Liver (tissue), 3 donors: ENCODE data around the gene PRKAR1B.

Source experiments
- EGR1 ChIP-seq, 2 donors: IDR thresholded peaks; 2 replicates each; pipeline ENCODE4 v1.6.1; 2016 to 2018; ENCODE audit warnings: antibody characterized with exemption in 2 of 2, low read depth in 2 of 2
- FOXA1 ChIP-seq: IDR thresholded peaks from 2 replicates; pipeline ENCODE4 v1.6.1; 2016; ENCODE audit warnings: antibody characterized with exemption
- GABPA ChIP-seq, 2 donors: IDR thresholded peaks in 1 of 2; conservative IDR thresholded peaks in 1 of 2; 2 replicates each; pipeline ENCODE4 v1.6.1; 2016; ENCODE audit warnings: antibody characterized with exemption in 2 of 2, mild to moderate bottlenecking in 1 of 2, moderate library complexity in 1 of 2
- HNF4A ChIP-seq, 2 donors: conservative IDR thresholded peaks; 2 replicates each; pipeline ENCODE4 v1.6.1; 2016; ENCODE audit warnings: antibody characterized with exemption in 2 of 2, mild to moderate bottlenecking in 2 of 2
- HNF4G ChIP-seq: IDR thresholded peaks from 2 replicates; pipeline ENCODE4 v1.6.1; 2016; ENCODE audit warnings: antibody characterized with exemption
- JUND ChIP-seq, 2 donors: IDR thresholded peaks; 2 replicates each; pipeline ENCODE4 v1.6.1; 2016; ENCODE audit warnings: antibody characterized with exemption in 2 of 2
- RAD21 ChIP-seq, 2 donors: IDR thresholded peaks; 2 replicates each; pipeline ENCODE4 v1.6.1; 2016; ENCODE audit warnings: antibody characterized with exemption in 2 of 2, mild to moderate bottlenecking in 2 of 2
- REST ChIP-seq: IDR thresholded peaks from 2 replicates; pipeline ENCODE4 v1.6.1; 2016; ENCODE audit warnings: antibody characterized with exemption, mild to moderate bottlenecking
- RXRA ChIP-seq, 2 donors: IDR thresholded peaks; 2 replicates each; pipeline ENCODE4 v1.6.1; 2017 to 2018; ENCODE audit warnings: antibody characterized with exemption in 2 of 2, mild to moderate bottlenecking in 1 of 2
- TAF1 ChIP-seq: conservative IDR thresholded peaks from 2 replicates; pipeline ENCODE4 v1.6.1; 2016; ENCODE audit warnings: antibody characterized with exemption, mild to moderate bottlenecking
- YY1 ChIP-seq: IDR thresholded peaks from 2 replicates; pipeline ENCODE4 v1.6.1; 2016; ENCODE audit warnings: antibody characterized with exemption, mild to moderate bottlenecking
- ZBTB33 ChIP-seq: IDR thresholded peaks from 2 replicates; pipeline ENCODE4 v1.6.1; 2016; ENCODE audit warnings: antibody characterized with exemption
- TF ChIP-seq, protein P1 (sequence below): fragments of 150-350 bp; IDR thresholded peaks from 2 replicates; pipeline ENCODE4 v1.5.1; 2017; ENCODE audit warnings: improper control_type of control experiment, low read depth, low read length; ENCODE audit not compliant: missing input control
- TF ChIP-seq, protein P2 (sequence below): IDR thresholded peaks from 2 replicates; pipeline ENCODE4 v1.6.1; 2016; ENCODE audit warnings: antibody characterized with exemption
- donor health status: healthy.
- donor health status: healthy.

GRCh38 chr7:560966-561630 is 166.0 kb downstream of the PRKAR1B start:
- TF ChIP-seq REST = no peak
- TF ChIP-seq, protein P1, sequence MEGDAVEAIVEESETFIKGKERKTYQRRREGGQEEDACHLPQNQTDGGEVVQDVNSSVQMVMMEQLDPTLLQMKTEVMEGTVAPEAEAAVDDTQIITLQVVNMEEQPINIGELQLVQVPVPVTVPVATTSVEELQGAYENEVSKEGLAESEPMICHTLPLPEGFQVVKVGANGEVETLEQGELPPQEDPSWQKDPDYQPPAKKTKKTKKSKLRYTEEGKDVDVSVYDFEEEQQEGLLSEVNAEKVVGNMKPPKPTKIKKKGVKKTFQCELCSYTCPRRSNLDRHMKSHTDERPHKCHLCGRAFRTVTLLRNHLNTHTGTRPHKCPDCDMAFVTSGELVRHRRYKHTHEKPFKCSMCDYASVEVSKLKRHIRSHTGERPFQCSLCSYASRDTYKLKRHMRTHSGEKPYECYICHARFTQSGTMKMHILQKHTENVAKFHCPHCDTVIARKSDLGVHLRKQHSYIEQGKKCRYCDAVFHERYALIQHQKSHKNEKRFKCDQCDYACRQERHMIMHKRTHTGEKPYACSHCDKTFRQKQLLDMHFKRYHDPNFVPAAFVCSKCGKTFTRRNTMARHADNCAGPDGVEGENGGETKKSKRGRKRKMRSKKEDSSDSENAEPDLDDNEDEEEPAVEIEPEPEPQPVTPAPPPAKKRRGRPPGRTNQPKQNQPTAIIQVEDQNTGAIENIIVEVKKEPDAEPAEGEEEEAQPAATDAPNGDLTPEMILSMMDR = no peak
- no peak for TF ChIP-seq JUND (IDR thresholded peaks at IDR 0.05)
- TF ChIP-seq RAD21 (IDR thresholded peaks at IDR 0.05) = no peak
- TF ChIP-seq, protein P2, sequence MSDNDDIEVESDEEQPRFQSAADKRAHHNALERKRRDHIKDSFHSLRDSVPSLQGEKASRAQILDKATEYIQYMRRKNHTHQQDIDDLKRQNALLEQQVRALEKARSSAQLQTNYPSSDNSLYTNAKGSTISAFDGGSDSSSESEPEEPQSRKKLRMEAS = no peak
- no peak for TF ChIP-seq ZBTB33
- no peak for TF ChIP-seq EGR1 (IDR thresholded peaks at IDR 0.05; ENCODE audit: low read depth in 2 of 2)
- no peak for TF ChIP-seq GABPA (IDR thresholded peaks at IDR 0.05 in 1 of 2, conservative IDR thresholded peaks at IDR 0.05 in 1 of 2)
- no peak for TF ChIP-seq HNF4G
- no peak for TF ChIP-seq FOXA1
- TF ChIP-seq YY1 = no peak
- TF ChIP-seq HNF4A (conservative IDR thresholded peaks at IDR 0.05) = no peak
- TF ChIP-seq TAF1 = no peak
- TF ChIP-seq RXRA (IDR thresholded peaks at IDR 0.05) = no peak
